Measurements from ENCODE around the gene COG3. TPM values are rescaled to one million over a fixed set of nuclear protein-coding genes. Genes with fewer than 3 reads are reported as not detected.

COG3 gene
- total and polyA plus RNA-seq, 2 donors (not counting 3 experiments of a cell fraction or from before 2014, with no cell fraction given): 18.9 to 27.0 TPM

DNA sequence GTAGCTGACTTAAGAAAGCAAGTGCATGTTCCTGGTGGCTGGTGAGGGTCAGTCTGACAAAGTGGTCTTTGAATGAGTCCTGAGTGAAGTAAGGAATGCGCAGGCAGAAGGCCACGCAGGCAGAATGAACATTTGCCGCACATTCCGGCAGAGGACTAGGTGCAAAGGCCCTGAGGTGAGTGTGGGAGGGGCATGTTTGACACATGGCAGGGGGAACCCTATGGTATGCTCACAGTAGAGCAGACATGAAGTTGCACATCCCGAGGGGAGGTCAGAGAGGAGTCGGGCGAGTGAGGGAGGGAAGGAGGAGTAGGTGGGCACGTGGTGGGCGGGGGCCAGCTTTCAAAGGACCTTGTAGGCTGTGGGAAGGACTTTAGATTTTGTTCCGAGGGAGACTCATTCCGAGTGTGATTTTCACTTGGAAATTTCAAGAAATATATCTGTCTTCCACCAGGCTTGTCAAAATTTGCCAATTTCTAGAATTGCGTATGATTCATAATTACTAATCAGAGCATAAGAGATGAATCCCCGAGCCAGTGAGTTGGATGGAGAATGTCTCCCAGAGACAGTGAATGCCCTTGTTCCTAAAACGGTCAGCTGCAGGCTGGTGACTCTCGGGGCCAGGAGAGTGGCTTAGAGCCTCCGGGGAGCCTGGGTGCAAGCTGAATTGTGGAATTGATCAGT lies 110.5 kb downstream of the COG3 start:
- H3K9ac ChIP-seq (replicated peaks; ENCODE audit: extremely low read depth, insufficient read depth, low read length): no peak overlapping the region
- no peak overlapping the region for H3K27ac ChIP-seq (ENCODE audit: insufficient read depth, low read depth, low read length)
- BruUV-seq (replicated peaks): no TSS peak
- H3K36me3 ChIP-seq (ENCODE audit: control insufficient read depth in 2 of 2, extremely low read depth in 1 of 2, insufficient read depth in 2 of 2, low read length in 2 of 2): no peaks in the 10 kb centered on the region
- H3K4me2 ChIP-seq (ENCODE audit: insufficient read depth, low read length): no peak overlapping the region
- intact Hi-C loops (cut with micrococcal nuclease) (no loop called here), dilution Hi-C loops (cut with MboI; ENCODE audit: extremely low pct_ligation_motif_present, low sequenced_read_pairs) (no loop called here)
- H2AFZ ChIP-seq (ENCODE audit: low read depth, low read length): no peak overlapping the region
- POLR2A ChIA-PET: no interaction called here
- no peak overlapping the region for H3K4me3 ChIP-seq (replicated peaks in 1 of 3; ENCODE audit: insufficient read depth in 1 of 3, low read depth in 1 of 3, low read length in 3 of 3)
- no peaks in the 10 kb centered on the region for H3K9me1 ChIP-seq (replicated peaks; ENCODE audit: control insufficient read depth, extremely low read depth, insufficient read depth, low read length)
- no peaks in the 10 kb centered on the region for H3K79me2 ChIP-seq (ENCODE audit: control insufficient read depth, insufficient read depth, low read length)
- CTCF ChIA-PET: no interaction called here
- H4K20me1 ChIP-seq (replicated peaks; ENCODE audit: control insufficient read depth, extremely low read depth, insufficient read depth, low read length): no peaks in the 10 kb centered on the region
- H3K27me3 ChIP-seq (ENCODE audit: control insufficient read depth in 2 of 2, insufficient read depth in 2 of 2, low read length in 2 of 2): peaks cover 2 to 6% of the 10 kb centered on the region in 2 experiments
- DNase-seq (ENCODE audit: low read depth, low spot score) (no peak), FAIRE-seq (no peak)
- H3K4me1 ChIP-seq (ENCODE audit: control insufficient read depth, extremely low read depth, insufficient read depth, low read length): no peaks in the 10 kb centered on the region
- H3K9me3 ChIP-seq (replicated peaks; ENCODE audit: control insufficient read depth, insufficient read depth, low read length): no peaks in the 10 kb centered on the region
- TF ChIP-seq JUN (IDR thresholded peaks at IDR 0.05; ENCODE audit: borderline replicate concordance, insufficient read depth, insufficient read length, low read depth): no peak
- TF ChIP-seq POLR2A (IDR thresholded peaks at IDR 0.05; ENCODE audit: low read depth, low read length): no peak
- no peak for TF ChIP-seq EZH2 (IDR thresholded peaks at IDR 0.05; ENCODE audit: borderline replicate concordance, low read depth, low read length, severe bottlenecking)
- no peak for TF ChIP-seq POLR2AphosphoS5 (IDR thresholded peaks at IDR 0.05; ENCODE audit: insufficient read depth, low read depth, low read length)
- TF ChIP-seq, protein P1, sequence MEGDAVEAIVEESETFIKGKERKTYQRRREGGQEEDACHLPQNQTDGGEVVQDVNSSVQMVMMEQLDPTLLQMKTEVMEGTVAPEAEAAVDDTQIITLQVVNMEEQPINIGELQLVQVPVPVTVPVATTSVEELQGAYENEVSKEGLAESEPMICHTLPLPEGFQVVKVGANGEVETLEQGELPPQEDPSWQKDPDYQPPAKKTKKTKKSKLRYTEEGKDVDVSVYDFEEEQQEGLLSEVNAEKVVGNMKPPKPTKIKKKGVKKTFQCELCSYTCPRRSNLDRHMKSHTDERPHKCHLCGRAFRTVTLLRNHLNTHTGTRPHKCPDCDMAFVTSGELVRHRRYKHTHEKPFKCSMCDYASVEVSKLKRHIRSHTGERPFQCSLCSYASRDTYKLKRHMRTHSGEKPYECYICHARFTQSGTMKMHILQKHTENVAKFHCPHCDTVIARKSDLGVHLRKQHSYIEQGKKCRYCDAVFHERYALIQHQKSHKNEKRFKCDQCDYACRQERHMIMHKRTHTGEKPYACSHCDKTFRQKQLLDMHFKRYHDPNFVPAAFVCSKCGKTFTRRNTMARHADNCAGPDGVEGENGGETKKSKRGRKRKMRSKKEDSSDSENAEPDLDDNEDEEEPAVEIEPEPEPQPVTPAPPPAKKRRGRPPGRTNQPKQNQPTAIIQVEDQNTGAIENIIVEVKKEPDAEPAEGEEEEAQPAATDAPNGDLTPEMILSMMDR (IDR thresholded peaks at IDR 0.05; ENCODE audit: extremely low read depth in 1 of 2, insufficient read depth in 1 of 2, low read depth in 1 of 2, low read length in 2 of 2): no peak
- no peak for TF ChIP-seq FOS (IDR thresholded peaks at IDR 0.05; ENCODE audit: borderline replicate concordance, insufficient read depth, low read length)
- no peak for TF ChIP-seq MYC (IDR thresholded peaks at IDR 0.05; ENCODE audit: low read depth, low read length)
- TF ChIP-seq, protein P2, sequence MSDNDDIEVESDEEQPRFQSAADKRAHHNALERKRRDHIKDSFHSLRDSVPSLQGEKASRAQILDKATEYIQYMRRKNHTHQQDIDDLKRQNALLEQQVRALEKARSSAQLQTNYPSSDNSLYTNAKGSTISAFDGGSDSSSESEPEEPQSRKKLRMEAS (IDR thresholded peaks at IDR 0.05; ENCODE audit: insufficient read depth, insufficient read length): no peak
- no peak for TF ChIP-seq GATA2 (IDR thresholded peaks at IDR 0.05; ENCODE audit: insufficient read depth, insufficient read length, low read depth, low read length)
